Amniotic epithelial cell (primary cell): Measurements from ENCODE around the gene PRUNE2.

Source experiments
- DNase-seq: peaks from one replicate; pipeline ENCODE4 v3.0.0-alpha.2; 2010; ENCODE audit warnings: low read depth

PRUNE2 gene

DNA sequence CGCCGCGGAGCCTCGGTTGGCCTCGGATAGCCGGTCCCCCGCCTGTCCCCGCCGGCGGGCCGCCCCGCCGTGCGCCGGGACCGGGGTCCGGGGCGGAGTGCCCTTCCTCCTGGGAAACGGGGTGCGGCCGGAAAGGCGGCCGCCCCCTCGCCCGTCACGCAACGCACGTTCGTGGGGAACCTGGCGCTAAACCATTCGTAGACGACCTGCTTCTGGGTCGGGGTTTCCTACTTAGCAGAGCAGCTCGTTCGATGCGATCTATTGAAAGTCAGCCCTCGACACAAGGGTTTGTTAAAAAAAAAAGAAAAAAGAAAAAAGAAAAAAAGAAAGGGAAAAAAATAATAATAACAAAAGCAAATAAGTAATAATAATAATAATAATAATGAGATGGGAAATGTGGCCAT lies 334.2 kb downstream of the PRUNE2 start:
- no peak for DNase-seq

DNA sequence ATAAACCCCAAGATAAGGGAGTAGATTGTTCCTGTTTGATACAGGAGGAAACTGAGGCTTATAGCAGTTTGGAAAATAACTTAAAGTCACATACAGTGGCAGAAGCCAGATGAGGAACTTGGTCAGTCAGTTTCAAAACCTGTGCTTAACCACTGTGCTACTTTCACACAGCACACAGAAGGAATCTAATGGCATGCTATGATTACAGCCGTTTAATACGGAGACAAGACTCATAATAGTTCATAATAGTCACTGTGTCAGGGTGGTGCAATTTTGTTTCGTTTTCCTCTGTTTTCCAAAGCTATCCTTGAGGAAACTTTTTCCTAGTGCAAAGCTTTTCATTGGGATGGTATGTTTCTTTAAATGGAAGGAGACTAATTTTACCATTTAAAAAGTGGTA lies 334.6 kb downstream of the PRUNE2 start:
- peak; percentile 42 for DNase-seq

DNA sequence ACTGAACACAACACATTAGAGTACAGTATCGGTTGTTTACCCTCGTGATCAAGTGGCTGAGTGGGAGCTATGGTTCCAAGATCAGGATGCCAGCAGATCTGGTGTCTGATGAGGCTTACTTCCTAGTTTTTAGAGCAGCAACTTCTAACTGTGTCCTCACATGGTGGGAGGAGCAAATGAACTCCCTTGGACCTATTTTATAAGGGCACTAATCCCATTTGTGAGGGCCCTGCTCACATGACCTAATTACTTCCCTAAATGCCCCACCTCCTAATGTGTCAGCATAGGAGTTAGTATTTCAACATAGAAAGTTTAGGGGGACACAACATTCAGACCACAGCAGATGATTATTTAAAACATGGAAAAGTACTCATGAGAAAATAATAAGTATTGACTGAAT lies 335.1 kb downstream of the PRUNE2 start:
- DNase-seq = no peak

DNA sequence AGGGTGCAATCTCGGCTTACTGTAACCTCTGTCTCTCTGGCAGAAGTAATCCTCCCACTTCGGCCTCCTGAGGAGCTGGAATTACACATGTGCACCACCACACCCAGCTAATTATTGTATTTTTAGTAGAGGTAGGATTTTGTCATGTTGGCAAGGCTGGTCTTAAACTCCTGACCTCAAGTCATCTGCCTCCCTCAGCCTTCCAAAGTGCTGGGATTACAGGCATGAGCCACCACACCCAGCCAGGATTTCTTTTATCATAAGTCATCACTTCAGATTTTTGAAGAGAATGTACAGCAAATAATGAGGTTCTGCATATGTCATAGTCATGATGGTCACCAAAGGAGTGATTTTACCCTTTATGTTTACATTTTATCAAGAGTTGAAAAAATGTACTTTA lies 338.8 kb downstream of the PRUNE2 start:
- DNase-seq = no peak

DNA sequence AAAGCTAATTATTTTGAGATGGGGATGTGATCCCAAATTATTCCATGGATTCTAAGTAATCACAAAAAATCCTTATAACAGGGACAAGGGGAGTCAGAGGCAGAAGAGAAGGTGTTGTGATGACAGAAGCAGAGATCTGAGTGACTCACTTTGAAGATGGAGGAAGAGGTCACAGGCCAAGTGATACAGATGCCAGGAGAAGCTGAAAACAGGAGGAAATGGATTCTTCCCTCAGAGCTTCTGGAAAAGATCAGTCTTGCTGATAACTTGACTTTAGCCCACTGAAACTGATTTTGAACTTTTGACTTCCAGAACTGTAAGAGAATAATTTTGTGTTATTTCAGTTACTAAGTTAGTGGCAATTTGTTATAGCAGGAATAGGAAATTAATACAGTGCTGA lies 341.6 kb downstream of the PRUNE2 start:
- DNase-seq = peak; percentile 67

DNA sequence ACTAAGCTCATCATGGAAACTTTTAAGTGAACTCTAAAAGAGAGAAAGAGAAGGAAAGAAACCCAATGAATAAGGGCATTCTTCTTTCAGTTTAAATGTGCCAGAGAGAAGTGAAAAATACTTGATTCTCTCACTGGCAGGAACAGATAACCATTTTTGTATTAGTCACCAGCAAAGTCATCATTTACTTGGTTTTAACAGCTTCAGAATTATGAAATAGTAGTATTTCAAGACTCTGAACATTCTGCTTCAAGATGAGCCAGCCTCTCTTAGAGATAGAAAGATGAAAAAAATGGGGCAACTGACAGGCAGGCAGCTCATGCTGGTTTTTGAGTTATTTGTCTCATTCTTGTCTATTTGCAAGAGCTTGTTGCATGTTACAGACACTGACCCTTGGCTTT lies 343.4 kb downstream of the PRUNE2 start:
- peak; percentile 99 for DNase-seq

DNA sequence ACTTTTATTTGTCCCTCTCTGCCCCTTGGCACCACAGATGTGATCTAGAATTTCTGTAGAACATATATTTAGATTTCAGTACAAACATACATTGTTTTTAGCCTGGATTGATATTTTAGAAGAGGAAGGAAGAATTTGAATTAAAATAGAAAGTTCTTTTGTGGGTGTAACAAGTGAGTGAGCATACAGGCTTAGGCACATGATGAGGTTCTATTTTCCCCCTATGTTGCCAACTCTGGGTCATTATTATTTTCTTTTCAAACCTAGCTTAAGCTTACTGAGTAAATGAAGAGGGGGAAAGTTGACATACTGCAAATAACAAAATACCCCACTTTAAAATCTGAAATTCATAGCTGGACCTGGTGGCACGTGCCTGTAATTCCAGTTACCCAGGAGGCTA lies 344.0 kb downstream of the PRUNE2 start:
- DNase-seq = no peak
